GM19468 (cell line): ENCODE measurements around the gene KCNG1.
"Not testable (repeated sequence)": the region's sequence is repeated elsewhere in the genome, so short reads cannot be mapped to it uniquely, and the experiment has no call there.

Source experiments
- ATAC-seq: cut with Tn5 transposase; IDR thresholded peaks from one replicate; pipeline ENCODE4 v1.9.1; 2021; ENCODE audit warnings: mild to moderate bottlenecking, moderate library complexity, moderate number of reproducible peaks; ENCODE audit not compliant: unreplicated experiment; ENCODE audit errors: extremely low read depth

The KCNG1 gene

DNA sequence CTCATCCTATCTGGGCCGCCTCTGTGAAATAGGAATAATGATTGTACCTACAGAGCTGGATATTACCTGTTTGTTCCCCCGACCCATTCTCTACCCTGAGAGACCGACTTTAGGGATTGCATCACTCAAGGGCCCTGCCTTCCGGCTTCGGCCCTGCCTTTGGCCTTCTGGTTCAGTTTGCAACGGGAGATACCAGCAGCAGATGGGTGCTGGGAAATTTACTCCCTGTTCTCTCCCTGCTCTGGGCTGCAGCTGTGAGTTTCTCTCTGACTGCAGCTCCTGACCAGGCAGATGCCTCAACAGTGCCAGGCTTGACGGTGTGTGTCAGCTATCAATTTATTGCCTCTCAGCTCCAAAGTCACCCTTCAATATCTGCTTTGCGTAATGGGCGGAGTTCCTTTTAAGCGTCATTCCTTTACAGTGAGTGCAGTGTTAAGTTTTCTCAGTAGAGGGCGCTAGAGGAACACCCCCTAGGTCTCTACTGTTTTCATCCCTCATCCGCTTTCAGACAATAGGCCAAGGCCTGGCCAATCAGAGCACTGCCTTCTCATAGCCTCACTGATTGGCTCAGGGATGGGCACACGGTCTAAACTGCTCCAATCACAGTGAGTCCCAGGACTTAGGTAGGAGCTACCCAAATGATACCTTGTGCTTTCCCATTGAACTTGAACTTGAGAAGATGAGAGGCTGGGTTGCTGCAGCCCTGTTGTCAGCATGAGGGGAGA lies 30.0 kb downstream of the KCNG1 start:
- ATAC-seq = no peak

DNA sequence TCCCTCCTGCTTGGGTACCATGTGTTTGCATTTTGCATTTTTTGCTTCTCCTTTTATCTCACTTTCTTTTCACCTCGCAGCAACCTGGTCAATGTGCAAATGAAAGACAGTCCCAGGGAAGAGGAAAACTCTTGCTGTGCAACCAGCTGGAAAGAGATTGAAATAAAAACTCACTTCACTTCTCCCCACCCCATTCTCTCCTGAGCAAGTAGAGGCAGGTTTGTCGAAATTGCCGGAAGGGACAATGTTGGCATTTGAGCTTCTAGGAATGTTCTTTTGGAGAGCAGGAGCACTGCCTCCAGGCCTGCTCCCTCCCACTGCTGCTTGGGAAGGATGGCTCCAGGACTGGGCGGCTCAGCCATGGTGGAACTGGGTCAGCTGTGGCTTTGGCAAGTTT lies 30.6 kb downstream of the KCNG1 start:
- no peak for ATAC-seq

DNA sequence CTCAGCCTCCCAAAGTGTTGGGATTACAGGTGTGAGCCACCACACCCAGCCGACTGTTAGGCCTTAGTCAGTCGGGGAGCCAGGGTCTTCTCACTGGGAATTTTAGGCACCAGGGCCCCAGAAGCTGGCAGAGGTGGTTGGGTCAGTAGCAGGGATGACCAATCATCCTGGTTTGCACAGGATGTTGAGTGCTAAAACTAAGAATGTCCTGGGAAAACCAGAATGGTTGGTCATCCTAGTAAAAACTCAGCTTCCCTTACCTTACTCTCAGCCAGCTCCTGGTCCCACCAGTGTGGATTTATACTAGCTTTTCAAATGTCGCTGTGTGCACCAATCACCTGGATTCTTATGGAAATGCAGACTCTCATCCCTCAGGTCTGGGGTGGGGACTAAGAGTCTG lies 31.8 kb downstream of the KCNG1 start:
- ATAC-seq = no peak

DNA sequence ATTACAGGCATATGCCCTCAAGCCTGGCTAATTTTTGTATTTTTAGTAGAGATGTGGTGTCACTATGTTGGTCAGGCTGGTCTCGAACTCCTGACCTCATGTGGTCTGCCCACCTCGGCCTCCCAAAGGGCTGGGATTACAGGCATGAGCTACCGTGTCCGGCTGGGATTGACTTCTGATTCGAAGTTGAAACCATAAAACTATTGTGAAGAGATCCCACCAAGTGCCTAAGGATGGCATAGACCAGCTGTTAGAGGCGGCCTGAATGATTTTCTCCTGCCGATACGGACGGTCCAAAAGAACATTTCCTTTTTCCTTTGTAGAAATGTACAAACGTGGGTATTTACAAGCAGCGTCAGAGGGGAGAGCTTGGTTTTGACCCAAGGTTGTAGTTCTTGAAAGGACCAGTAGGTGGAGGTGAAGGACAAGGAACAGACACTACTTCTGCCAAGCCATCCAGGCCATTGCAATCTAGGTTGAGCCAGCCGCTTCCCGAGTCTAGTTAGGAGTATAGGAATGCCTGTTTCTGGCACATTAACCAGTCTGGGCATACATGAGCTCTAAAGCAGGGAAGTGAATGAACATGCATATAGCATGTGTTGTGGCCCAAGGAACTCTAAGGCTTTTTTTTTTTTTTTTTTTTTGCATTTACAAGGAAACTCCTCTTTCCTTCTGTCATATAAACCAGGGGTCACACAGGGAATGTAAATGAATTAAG lies 35.3 kb downstream of the KCNG1 start:
- no peak for ATAC-seq

DNA sequence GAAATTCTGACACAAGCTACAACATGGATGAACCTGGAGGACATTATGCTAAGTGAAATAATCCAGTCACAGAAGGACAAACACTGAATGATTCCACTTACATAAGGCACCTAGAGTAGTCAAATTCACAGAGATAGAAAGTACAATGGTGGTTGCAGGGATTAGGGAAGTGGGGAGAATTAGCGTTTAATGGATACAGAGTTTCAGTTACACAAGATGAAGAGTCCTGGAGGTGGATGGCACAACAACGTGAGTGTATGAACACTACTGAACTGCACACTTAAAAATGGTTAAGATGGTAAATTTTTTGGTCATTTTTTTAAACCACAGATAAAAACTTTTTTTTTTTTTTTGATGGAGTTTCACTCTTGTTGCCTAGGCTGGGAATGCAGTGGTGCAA lies 39.6 kb downstream of the KCNG1 start:
- no peak for ATAC-seq

DNA sequence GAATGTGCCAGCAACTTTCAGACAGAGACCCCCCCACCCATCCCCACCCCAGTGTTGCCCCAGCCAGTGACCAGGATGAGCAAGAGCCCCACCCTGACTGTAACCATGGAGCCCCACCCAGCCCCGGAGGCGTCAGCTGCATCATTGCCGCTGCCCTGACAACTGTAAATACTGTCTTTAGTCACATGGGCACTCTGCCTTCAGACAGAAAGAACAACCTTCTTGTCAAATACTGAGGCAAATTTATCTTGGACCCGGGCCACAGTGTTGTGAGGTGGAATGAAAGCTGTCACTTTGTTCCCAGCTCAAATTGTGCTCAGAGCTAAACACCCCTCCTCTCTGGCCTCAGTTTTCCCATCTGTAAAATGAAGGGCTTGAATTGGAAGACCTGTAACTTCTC lies 40.5 kb downstream of the KCNG1 start:
- no peak for ATAC-seq

DNA sequence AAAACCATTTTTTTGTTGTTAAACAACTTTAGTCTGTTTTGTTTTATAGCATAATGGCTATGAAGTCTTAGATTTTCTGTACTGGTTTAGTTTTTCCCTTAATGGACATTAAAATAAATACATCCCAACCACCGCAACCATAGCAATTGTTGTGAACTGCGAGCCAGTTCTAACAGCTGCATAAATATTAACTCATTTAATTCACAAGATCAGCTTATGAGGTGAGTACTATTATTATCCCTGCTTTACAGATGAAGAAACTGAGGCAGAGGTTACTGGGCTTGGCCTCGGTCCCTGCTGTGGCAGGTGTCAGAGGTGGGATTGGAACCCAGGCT lies 41.2 kb downstream of the KCNG1 start:
- no peak for ATAC-seq

DNA sequence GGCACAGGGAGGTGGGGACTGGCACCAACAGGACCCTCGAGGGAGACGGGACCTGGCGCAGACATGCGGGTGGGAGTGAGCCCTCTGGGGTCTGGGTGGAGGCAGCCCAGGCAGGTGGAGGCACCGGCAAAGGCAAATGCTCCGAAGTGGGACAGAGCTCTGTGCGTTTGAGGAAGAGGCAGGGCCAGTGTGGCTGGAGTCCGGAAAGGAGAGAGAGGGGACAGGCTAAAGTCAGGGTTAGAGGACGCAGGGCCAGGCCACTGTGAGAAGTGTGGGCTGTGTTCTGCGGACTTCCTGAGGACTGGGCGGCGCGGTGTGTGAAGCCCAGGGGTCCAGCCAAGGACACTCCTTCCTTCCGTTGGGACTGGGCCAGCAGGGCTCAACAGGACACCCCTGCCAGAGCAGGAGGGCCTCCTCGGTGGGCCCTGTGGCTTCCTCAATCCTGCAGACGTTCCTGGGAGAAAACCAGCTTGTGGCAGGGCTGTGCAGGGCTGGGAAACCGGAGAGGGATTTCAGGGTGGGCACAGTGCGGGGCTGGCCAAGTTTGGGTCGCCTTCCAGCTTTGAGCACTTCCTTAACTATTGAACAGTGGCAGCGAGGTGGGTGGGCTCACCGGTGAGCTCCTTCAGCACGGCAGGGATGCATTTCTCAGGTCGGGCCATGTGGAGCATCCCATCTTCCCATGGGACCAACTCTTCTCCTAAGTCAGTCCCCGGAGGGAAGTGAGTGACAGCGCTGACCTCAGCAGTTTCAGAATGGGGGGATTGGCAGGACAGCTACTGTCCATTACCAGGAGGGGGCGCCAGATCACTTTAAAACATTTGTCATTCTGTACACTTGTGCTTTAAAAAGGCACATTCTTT lies 41.8 kb downstream of the KCNG1 start:
- no peak for ATAC-seq

DNA sequence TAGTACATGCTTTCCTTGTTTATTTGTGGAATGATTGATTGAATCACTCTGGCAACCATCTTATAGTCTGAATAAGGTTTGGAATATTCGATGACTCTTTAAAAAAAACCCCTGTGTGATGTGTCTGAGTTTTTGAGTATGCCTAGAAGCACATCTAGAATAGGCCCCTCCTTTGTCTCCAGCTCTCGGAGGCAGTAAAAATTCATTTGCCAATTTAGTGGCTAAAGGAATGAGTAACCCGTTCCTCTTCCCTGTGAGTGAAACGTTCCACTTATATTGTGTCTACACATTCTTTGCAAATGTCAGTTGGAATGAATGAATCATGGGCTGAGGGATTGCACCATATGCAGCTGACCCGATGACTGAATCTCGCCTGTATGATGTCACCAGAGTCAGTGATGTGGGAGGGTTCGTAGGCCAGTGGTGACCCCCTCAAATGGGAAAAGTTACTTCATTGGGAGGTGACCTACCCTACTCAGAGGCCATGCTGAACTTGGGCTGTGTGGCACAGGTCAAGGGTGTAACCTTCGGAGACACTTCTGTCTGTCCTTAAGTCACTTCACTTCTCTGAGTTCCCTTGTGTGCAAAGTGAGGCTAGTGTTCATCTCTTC lies 42.7 kb downstream of the KCNG1 start:
- no peak for ATAC-seq

DNA sequence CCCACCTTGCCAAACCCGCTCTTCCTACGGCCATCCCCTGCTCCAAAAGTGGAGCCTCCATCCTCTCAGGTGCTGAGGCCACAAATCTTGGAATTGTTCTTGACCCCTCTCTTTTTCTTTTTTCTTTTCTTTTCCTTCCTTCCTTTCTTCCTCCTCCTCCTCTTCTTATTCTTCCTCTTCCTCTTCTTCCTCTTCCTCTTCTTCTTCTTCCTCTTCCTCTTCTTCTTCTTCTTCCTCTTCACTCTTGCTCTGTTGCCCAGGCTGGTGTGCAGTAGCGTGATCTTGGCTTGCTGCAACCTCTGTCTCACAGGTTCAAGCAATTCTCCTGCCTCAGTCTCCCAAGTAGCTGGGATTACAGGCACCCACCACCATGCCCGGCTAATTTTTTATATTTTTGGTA lies 44.4 kb downstream of the KCNG1 start:
- ATAC-seq = not testable (repeated sequence)

DNA sequence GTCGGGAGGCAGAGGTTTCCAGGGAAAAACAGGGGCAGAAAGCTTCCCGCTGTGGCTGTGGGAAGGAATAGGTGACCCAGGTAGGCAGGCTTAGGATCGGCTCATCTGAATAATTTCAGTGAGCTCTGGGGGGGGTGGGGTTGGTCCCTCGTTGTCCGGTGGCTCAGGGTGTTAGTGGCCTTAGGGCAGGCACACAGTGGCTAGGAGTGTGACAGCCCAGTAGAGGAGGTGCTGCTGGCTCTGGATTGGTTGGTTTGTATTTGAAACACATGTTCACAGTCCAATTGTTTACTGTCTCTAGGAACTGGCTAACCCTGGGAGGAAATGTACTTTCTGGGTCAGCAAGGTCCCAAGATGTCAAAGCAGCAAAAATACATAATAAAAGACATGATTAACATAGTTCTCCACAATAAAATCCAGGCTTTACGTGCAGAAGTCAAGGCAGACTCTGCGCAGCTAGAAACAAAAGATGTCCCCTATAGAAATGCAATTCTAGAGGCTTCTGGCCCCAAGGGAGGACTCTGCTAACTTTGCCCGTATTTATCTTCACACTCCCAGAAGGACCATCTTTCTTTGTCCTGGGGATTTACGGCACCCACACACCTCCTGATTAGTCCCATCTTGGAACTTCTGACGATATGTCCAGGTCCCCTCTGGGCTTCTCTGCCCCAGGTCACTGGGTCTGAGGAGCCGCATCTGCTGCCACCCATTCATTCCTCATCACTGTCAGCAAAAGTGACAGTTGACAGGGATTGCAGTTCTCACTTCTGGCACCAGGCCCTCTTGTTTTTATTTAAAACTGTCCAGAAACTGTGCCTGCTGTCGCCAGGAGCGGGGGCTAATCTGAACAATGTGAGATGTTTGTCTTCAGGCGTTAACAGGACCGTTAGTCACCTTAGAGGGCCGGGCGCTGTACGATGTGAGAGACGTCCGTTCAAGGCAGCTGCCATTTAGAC lies 45.6 kb downstream of the KCNG1 start:
- ATAC-seq = no peak

DNA sequence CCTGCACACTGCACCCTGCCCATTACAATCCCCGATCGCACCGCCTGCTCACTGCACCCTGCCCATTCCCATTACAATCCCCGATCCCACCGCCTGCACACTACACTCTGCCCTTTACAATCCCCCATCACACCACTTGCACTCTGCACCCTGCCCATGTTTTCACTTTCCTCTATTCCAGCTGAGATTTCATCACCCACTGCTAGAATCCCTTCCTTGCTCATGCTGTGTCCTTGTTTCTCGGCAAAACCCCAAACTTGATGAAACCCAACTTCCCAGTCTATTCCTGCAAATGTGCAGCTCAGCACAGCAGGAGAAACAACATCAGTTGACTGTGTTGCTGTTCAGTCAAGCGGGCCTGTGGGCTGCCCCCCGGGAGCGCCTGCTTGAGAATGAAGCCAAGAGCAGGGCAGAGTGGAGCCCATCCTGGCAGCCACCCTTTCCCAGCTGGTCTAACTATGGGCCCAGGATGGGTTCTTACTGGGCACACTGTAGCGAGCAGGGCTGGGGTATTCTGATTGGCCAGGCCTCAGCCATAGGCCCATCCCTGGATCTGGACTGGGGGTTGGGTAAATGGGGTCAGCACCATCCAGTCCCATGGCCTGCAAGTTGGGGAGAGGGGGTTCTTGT lies 47.1 kb downstream of the KCNG1 start:
- no peak for ATAC-seq

DNA sequence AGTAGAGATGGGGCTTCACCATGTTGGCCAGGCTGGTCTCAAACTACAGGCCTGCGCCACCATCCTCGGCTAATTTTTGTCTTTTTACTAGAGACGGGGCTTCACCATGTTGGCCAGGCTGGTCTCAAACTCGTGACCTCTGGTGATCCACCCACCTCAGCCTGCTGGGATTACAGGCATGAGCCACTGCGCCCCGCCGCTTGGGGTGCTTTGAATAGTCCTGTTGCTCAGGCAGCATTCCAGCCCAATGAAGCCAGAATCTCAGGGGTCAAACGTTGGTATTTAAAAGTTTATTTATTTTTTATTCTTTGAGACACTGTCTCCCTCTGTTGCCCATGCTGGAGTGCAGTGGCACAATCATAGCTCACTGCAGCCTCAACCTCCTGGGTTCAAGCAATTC lies 53.0 kb downstream of the KCNG1 start:
- ATAC-seq = no peak

DNA sequence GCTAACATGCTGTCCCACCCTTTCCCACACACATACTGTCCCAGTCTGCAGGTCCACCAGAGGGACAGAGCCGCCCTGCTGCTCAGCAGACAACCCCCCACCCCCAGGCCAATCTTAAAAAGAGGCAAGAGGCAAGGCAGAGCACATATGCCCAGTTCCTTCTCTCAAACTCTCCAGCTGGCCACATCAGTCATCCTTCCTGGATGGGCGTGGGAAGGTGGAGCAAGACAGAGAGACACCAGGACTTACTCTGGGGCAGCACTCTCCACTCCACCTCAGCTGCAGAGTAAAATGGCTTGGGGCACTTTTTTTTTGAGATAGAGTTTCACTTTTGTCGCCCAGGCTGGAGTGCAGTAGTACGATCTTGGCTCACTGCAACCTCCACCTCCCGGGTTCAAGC lies 53.5 kb downstream of the KCNG1 start:
- ATAC-seq = no peak

DNA sequence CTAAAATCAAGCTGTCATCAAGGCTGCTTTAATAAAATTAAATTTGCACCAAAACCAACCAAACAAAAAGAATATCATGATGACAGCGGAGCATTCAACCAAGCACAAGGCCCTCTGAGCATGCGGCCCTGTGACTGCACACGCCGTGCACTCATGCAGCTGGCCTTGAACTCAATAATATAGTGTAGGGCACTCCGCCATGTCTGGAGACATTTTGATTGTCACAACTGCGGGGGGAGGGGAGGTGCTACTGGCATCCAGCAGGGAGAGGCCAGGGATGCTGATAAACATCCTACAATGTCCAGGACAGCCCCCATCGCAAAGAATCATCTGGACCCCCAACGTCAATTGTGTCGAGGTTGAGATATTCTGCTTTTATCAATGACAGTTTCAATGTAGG lies 54.6 kb downstream of the KCNG1 start:
- no peak for ATAC-seq

DNA sequence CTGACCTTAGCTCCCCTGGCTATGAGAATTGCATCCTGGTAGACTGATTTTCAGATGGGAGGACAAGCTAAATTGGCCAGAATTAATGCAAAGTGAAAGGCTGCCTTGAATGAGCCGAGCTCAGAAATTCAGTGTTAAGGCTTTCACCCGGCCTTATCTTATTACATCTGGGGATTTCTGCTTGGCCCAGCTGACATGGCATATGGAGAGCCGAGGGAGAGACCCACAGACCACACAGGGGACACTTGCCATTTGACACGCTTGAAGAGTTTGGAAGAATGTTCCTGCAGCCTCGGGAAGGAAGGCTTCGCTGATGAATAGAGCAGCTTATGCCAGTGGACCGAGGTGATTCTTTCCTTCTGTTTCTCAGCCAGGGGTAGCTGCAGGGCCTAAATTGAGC lies 55.3 kb downstream of the KCNG1 start:
- ATAC-seq = no peak

DNA sequence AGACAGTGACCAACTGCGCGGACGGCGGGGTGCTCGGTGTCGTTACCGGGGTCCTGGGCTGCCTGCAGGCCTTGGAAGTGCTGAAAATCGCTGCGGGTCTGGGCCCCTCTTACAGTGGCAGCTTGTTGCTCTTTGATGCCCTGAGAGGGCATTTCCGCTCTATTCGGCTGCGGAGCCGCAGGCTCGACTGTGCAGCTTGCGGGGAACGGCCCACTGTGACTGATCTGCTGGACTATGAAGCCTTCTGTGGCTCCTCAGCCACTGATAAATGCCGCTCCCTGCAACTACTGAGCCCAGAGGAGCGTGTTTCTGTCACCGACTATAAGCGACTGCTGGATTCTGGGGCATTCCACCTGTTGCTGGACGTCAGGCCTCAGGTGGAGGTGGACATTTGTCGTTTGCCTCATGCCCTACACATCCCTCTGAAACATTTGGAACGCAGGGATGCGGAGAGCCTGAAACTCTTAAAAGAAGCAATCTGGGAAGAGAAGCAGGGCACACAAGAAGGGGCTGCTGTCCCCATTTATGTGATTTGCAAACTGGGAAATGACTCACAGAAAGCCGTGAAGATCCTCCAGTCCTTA lies 63.3 kb downstream of the KCNG1 start:
- ATAC-seq = no peak

DNA sequence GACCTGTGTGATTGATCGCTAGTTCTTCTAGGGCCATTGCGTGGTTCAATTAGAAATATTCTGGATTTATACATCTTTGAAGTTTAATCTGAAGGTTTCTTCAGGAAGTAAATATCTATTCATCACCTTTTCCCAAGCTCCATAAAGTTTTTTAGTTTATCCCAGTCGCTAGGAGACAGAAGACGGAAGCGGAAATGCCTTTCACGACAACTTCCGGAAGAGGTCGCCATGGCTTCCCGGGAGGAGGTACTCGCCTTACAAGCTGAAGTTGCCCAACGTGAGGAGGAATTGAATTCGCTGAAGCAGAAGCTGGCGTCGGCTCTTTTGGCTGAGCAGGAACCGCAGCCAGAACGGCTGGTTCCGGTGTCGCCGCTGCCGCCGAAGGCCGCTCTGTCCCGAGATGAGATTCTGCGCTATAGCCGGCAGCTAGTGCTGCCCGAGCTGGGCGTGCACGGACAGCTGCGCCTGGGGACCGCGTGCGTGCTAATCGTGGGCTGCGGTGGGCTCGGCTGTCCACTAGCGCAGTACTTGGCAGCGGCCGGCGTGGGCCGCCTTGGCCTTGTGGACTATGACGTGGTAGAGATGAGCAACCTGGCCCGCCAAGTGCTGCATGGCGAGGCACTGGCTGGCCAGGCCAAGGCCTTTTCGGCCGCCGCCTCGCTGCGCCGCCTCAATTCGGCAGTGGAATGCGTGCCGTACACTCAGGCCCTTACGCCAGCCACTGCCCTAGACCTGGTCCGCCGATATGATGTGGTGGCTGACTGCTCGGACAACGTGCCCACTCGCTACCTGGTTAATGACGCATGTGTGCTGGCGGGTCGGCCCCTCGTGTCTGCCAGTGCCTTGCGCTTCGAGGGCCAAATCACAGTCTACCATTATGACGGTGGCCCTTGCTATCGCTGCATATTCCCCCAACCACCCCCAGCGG lies 64.0 kb downstream of the KCNG1 start, which contains the start of gene MOCS3:
TSS of gene MOCS3 (plus strand) at position 204 of the 928 bp plus-strand sequence. CDS start at position 229, 25 bp downstream.
- ATAC-seq = peak; percentile 70
